ENCODE measurements around the gene OGDH.

OGDH gene

DNA sequence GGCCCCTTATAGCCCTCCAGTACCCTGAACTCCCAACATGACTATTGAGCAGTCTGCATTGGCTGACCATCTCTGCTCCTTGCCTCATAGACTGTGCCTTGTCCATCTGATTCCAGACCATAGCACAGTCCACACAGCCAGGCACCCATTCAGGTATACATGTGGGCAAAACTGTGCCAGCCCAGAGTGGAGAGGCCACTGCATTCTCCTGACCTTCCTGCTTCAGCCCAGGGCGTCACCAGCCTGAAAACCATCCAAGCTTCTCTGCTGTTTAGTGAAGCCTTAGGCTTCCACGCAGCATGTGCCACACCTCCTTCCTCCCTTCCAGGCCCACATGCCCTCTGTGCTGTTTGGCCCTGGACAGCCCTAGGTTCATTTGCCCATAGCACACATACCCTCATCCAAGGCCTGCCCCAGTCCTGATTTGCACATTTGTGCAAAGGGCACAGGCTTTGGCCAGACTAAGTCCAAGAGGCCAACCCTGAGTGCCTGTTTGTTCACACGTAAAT lies 43.2 kb upstream of the OGDH start:
- no peaks in the 10 kb centered on the region for H3K4me1 ChIP-seq
- DNase-seq: peak in 1 of 2 donors; percentile 47
- H3K4me3 ChIP-seq: no peak overlapping the region
- H3K36me3 ChIP-seq: peaks cover 22 to 54% (median 44%) of the 10 kb centered on the region in 3 donors
- H3K9me3 ChIP-seq: no peaks in the 10 kb centered on the region
- TF ChIP-seq, protein P1, sequence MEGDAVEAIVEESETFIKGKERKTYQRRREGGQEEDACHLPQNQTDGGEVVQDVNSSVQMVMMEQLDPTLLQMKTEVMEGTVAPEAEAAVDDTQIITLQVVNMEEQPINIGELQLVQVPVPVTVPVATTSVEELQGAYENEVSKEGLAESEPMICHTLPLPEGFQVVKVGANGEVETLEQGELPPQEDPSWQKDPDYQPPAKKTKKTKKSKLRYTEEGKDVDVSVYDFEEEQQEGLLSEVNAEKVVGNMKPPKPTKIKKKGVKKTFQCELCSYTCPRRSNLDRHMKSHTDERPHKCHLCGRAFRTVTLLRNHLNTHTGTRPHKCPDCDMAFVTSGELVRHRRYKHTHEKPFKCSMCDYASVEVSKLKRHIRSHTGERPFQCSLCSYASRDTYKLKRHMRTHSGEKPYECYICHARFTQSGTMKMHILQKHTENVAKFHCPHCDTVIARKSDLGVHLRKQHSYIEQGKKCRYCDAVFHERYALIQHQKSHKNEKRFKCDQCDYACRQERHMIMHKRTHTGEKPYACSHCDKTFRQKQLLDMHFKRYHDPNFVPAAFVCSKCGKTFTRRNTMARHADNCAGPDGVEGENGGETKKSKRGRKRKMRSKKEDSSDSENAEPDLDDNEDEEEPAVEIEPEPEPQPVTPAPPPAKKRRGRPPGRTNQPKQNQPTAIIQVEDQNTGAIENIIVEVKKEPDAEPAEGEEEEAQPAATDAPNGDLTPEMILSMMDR (IDR thresholded peaks at IDR 0.05): no peak
- no peaks in the 10 kb centered on the region for H3K27me3 ChIP-seq
- intact Hi-C loops (cut with DNase I; ENCODE audit: low total_unique reads): loop anchor here (10.0 kb wide), 2 partner anchors 68 to 318 kb away; partner anchors contain the start of gene NUDCD3
- H3K27ac ChIP-seq: no peak overlapping the region

DNA sequence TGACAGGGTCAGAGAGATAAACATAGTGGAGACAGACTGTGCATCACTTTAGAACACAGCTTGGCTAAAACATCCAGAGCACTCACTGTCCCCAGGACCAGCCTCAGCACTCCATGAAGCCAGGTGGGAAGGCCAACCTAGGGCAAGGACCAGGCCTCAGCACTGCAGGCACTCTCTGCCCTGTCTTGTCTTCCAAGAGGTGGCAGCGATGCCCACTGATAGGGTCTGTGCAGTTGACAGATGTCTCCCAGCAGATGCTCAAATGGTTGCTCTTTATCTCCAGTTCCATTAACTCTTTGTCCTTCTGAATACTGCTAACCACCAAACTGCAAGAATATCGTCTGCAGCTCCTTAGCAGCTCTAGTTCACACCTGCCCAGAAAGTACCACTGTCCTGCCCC lies 41.8 kb upstream of the OGDH start:
- H3K4me3 ChIP-seq: no peak overlapping the region
- peak in 1 of 2 donors; percentile 15 for DNase-seq
- TF ChIP-seq, protein P1 (IDR thresholded peaks at IDR 0.05): no peak
- H3K27me3 ChIP-seq: no peaks in the 10 kb centered on the region
- H3K27ac ChIP-seq: no peak overlapping the region
- no peaks in the 10 kb centered on the region for H3K9me3 ChIP-seq
- H3K4me1 ChIP-seq: no peaks in the 10 kb centered on the region
- intact Hi-C loops (cut with DNase I; ENCODE audit: low total_unique reads): loop anchor here (5.0 to 10.0 kb wide), 3 partner anchors 70 to 542 kb away; partner anchors contain the start of gene NUDCD3
- peaks cover 36 to 67% (median 58%) of the 10 kb centered on the region in 3 donors for H3K36me3 ChIP-seq

DNA sequence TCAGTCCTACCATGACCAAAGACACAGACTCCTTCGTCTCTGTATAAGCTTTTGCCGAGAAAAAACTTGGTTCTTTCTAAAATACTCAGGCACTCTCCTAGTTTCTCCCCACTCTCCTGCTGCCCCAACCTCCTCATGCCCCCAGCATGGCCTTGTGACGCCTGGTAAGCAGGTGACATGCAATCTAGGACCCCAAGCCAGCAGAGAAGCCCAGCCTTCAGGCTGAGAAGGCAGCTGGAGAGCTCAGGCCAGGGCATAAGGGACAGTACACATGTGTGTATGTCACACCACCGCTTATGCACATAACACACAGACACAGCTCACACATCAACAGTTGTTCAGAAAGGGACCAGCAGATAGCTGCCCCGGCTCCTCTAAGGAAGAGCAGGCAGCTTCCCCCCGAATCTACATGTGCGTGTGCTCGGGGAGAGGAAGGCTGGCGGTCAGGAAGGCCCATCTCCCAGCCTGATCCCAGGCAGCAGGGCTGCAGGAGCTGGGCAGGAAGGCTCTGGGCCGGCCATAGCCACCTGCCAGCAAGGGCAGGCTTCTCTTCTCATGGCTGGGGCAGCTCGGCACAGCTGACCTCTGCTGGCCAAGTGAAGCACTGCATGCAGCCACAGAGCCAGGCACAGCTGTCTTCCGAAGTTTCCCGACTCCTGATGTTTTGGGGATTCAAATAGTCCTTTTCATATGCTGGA lies 41.2 kb upstream of the OGDH start:
- H3K27ac ChIP-seq: peak overlapping the region in 1 of 2 donors; percentile 38
- TF ChIP-seq, protein P1 (IDR thresholded peaks at IDR 0.05): peak; percentile 87 to 95
- H3K4me3 ChIP-seq: no peak overlapping the region
- intact Hi-C loops (cut with DNase I; ENCODE audit: low total_unique reads): loop anchor here (5.0 to 10.0 kb wide), 3 partner anchors 70 to 543 kb away; partner anchors contain the start of gene NUDCD3
- H3K27me3 ChIP-seq: no peaks in the 10 kb centered on the region
- H3K36me3 ChIP-seq: peaks cover 42 to 74% (median 64%) of the 10 kb centered on the region in 3 donors
- H3K9me3 ChIP-seq: no peaks in the 10 kb centered on the region
- no peaks in the 10 kb centered on the region for H3K4me1 ChIP-seq
- peak; percentile 47 to 77 for DNase-seq

DNA sequence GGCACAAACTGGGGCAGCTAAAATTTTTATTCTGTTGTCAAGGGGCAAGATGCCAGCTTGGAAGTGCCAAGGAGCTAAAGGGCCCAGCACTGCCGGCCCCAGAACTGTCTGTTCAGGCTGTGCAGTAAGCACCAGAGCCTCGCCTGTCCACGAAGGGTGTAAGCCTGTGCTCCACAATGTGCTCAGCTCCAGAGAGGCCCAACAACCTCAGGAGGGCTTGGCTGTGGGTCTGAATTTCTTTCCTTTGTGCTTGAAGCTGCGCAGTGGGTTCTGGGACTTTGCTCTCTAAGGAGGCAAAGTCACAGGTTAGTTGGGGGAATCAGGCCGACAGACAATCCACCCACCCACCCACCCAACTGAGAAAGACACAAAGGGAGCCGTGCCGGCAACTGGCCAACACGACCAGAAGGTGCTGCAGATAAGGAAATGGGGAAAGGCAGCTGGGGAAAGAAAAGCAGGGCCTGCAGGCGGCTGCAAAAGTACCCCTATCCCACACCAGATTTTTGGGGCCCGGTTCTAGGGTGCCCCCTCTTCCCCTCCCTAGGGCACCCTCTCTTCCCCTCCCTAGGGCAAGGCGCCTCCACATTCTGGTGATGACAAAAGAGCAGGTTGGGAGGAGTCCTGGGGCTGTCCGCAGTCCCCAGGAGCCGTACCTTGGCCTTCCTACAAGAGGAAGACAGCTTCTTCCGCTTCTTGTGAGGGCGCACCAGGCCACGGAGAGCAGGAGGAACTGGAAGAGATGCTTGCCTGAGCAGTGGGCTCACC lies 40.5 kb upstream of the OGDH start:
- H3K4me1 ChIP-seq: no peaks in the 10 kb centered on the region
- no peak overlapping the region for H3K4me3 ChIP-seq
- peak overlapping the region in 1 of 2 donors; percentile 38 for H3K27ac ChIP-seq
- TF ChIP-seq, protein P1 (IDR thresholded peaks at IDR 0.05): no peak
- DNase-seq: peak in 1 of 2 donors; percentile 40
- H3K9me3 ChIP-seq: no peaks in the 10 kb centered on the region
- intact Hi-C loops (cut with DNase I; ENCODE audit: low total_unique reads): loop anchor here (5.0 to 10.0 kb wide), 3 partner anchors 71 to 544 kb away; partner anchors contain the start of gene NUDCD3
- H3K36me3 ChIP-seq: peaks cover 49 to 81% (median 71%) of the 10 kb centered on the region in 3 donors
- H3K27me3 ChIP-seq: no peaks in the 10 kb centered on the region

DNA sequence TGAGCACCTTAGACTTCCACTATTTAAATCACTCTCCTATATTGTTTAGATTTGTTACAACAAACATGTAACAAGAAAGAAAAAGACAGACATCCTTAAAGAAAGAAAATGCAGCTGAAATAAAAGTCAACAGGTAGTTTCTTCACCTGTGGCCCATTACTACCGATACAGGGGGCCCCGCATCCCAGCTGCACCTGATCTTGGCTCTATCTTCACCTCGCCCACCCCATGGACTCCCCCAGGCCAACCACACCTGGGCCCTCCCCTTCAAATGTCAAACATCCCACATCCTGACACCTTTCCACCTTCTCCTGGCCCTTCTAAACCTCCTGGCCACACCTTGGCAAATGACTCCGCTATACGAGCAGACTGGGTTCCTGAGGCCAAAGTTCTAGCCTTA lies 39.7 kb upstream of the OGDH start:
- Histone ChIP-seq H3K36me3 (peaks cover 56 to 88% (median 78%) of the 10 kb centered on the region in 3 donors), H3K4me1 (no peaks in the 10 kb centered on the region), H3K9me3 (no peaks in the 10 kb centered on the region), H3K27ac (no peak overlapping the region), H3K27me3 (no peaks in the 10 kb centered on the region), H3K4me3 (no peak overlapping the region)
- intact Hi-C loops (cut with DNase I; ENCODE audit: low total_unique reads): loop anchor here (5.0 to 10.0 kb wide), 3 partner anchors 72 to 544 kb away; partner anchors contain the start of gene NUDCD3
- DNase-seq: peak in 1 of 2 donors; percentile 52
- TF ChIP-seq, protein P1 (IDR thresholded peaks at IDR 0.05): no peak
